Measurements from ENCODE around the gene LPP.
A peak's percentile ranks its signal among the peaks of the same experiment; 100 is the strongest.

LPP gene

DNA sequence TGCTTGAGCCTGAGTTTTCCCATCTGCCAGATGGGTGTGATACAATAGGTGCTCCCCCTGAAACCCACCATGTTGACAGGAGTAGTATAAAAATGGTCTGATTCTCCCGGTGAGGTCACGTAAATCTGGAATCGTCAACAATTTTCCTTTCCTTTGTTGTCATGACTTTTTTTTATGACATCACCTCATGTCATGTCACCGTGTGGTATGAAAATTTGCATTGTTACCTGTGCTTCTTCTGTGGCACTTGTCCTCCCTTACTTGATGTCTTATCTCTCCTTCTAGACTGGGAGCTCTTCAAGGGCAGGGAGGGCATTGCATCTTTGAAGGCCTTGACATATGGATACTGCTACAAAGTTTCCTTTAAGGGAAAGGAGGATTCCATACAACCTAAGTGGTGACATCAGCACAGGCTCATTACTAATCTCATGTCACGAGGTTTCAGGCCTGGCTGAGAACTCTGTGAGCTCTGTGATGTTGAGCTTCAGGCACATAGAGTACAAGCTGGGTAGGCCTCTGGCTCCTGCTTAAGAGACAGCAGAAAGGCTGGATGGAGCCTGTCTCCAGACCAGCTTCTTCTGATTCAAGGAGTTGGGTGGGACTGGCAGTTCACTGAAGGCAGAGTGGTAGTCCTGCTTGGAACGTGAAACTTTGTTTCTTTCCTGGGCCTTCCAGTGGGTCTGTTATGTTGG is 66.3 kb downstream of the LPP start:
- DNase-seq (ENCODE audit: low read depth): peak; percentile 63

GRCh38 chr3:188220988-188221818 is 67.2 kb downstream of the LPP start:
- peak; percentile 80 for DNase-seq (ENCODE audit: low read depth)

GRCh38 chr3:188223936-188224335 is 70.0 kb downstream of the LPP start:
- no peak for DNase-seq (ENCODE audit: low read depth)

GRCh38 chr3:188227442-188227841 is 73.5 kb downstream of the LPP start:
- DNase-seq (ENCODE audit: low read depth): no peak

DNA sequence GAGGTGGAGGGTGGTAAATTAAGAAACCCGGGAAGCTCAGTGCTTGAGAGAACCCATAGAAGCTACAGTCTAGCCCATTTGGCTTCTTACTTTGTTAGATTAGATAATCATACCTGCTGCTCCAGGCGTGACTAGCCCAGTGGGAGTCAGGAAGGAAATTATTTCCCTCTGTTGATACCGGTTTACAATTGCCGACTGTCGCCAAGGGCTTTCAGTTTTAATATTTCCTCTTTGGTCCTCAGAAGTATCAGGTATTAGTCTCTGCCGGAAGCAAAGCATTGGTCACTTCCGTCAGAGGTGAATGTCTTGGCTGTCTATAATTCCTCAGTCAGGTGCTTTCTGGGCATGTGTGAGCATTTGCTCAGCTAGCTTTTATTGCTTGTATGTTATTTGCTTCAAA is 75.2 kb downstream of the LPP start:
- no peak for DNase-seq (ENCODE audit: low read depth)

DNA sequence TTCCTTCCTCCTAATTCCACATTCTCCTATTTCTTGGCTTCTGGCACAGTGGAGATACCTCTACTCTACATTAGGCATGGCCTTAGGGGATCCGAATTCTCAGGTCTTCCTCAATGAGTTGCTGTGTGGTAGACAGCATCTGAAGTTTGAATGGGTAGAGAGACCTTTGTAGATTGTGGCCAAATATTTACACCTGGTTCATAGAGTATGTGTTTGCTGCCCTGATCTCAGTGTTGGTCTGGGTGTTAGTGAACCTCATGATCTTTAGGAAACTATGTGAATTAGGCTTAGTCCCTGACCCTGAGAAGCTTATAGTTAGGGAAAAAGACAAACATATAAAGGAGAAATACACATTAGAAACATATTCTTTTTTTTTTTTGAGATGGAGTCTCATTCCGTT is 75.8 kb downstream of the LPP start:
- no peak for DNase-seq (ENCODE audit: low read depth)

DNA sequence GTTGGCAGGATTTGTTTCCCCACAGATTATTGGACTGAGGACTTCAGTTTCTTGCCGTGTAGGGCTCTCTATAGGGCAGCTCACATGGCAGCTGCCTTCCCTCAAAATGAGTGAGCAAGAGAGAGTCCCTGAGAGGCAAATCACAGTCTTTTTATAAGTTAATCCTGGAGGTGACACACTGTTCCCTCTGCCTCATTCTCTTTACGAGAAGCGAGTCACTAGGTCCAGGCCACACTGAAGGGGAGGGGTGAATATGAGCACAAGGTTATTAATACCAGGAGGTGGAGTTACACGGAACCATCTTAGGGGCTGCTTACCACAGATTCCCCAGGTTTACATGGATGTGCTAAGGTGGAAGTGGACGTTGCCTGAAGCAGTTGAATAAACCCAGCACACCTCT is 77.0 kb downstream of the LPP start:
- DNase-seq (ENCODE audit: low read depth): peak; percentile 82

- DNase-seq (ENCODE audit: low read depth): no peak
Observed at GRCh38 chr3:188231456-188231855, 77.5 kb downstream of the LPP start.

DNA sequence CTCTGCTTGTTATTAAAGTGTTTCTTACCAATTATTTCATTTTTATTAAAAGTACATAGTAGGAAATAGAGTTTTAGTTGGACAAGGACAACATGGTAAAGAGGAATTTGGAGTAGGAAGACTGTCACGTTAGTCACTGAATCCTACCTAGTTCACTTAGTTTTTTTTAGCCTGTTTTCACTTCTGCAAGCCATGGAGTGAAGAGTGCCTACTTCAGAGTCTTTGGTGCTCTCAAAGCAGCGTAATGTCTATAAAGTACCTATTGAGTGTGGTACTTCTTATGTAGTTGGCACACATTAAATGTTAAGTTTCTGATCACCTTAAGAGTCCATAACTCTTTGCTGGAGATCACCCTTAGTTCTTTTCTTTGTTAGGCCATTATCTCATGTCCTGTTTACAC is 78.7 kb downstream of the LPP start:
- peak; percentile 18 for DNase-seq (ENCODE audit: low read depth)

- DNase-seq (ENCODE audit: low read depth): peak; percentile 70
Observed at GRCh38 chr3:188233320-188233719, 79.4 kb downstream of the LPP start.

GRCh38 chr3:188234132-188234531 is 80.2 kb downstream of the LPP start:
- peak; percentile 68 for DNase-seq (ENCODE audit: low read depth)

DNA sequence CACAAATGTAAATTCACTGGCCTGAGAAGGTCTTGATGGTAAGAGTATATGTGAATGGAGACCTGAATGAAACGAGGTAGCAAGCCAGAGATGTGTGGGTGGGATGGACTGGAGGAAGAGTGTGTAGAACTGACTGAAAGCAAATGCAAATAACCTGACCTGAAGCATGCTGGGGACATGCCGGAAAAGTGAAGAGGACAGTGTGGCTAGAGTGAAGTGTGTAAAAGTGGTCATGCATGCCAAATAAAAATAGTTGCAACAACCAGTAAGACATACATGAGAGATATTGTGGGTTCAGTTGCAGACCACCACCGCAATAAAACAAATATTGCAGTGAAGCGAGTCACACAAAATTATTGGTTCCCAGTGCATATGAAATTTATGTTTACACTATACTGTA is 82.3 kb downstream of the LPP start:
- no peak for DNase-seq (ENCODE audit: low read depth)

GRCh38 chr3:188239035-188239434 is 85.1 kb downstream of the LPP start:
- no peak for DNase-seq (ENCODE audit: low read depth)

DNA sequence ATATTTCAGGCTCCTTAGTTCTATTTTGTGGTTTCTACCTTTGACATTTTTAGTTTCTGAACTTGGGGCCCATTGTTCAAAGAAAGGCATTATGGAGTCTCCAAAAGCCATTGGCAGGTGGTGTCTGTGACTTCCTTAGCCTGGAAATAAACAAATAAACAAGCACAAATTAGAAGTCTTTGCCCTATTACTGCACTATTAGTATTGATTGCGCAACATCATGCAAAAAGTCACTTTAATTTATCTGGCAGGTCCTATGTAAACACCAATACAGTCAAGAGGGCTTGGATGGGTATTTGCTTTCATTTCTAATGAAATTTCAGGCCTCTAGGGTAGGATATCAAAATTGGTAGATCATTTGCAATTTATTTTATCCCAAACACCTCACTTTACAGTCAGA is 85.6 kb downstream of the LPP start:
- DNase-seq (ENCODE audit: low read depth): no peak

DNA sequence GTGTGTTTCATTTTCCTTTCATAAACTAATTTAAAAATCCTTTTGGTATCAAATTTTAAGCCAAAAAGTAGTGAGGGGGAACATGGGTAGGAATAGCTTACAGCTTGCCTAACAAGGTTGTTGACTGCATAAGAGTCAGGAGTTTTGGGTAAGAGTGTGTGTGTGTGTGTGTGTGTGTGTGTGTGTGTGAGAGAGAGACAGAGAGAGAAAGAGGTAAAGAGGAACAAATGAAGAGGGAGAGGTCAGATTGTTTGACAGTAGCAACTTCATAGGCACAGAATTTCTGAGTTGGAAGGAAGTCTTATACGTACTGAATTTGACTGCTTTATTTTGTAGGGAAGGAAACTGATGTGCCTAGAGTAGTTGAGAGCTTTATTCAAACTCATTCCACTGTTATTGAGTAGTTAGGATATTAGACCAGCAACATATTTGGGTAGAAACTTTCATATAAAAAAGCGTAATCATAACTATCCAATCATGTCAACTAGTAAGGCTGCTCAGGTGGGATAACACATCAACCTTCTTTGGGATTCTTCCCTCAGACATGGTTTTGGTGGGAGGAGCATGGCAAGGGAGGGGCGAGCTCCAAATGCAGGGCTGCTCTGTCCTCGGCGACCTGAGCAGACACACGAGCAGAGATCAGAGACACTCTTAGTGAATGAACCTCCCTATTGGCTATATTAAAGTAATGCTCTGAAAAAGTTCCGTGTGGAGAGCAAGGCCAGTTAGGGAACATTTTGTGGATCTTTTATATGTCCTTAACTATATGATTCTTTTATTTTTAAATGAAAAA is 86.4 kb downstream of the LPP start:
- DNase-seq (ENCODE audit: low read depth): no peak

DNA sequence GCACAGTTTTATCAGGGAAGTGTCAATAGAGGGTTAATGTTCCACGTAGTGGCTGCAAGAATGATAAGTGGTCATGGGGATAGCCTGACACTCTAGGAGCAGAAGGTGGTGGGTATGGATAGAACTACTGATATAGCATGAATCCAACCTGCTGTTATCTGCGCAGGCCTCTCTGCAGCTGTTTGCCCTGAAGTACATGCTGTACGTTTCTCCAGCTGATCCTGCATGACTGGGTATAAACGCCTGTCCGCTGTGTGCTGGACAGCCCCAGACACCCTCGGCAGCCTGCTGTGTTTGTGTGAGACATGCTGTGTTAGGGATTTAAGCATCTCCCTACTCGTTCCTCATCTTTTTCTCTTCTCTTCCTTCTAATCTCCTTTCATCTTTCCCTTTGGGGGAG is 87.1 kb downstream of the LPP start:
- DNase-seq (ENCODE audit: low read depth): peak; percentile 25

DNA sequence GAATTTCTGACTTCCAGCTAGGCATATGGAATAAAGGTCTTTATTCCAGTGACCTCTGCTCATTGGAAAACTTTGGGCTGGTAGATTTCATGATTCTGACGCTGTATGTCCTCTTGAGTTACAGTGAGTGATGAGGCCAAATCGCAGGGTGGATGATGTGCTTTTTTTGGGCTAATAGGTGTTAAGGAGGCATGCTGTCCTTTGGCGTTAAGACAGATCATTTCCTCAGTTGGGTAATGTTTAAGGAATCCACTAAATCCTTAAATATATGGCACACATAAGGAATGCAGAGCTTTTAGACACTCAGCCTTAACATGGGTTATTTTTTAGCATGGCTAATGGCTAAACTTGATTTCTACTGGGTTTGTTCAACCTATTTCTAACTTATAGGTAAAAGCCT is 87.9 kb downstream of the LPP start:
- DNase-seq (ENCODE audit: low read depth): peak; percentile 44

- peak; percentile 18 for DNase-seq (ENCODE audit: low read depth)
Observed at GRCh38 chr3:188242436-188243123, 88.6 kb downstream of the LPP start.

GRCh38 chr3:188243124-188243795 is 89.3 kb downstream of the LPP start:
- peak; percentile 68 for DNase-seq (ENCODE audit: low read depth)

- peak; percentile 88 for DNase-seq (ENCODE audit: low read depth)
Observed at GRCh38 chr3:188244395-188244861, 90.5 kb downstream of the LPP start.

DNA sequence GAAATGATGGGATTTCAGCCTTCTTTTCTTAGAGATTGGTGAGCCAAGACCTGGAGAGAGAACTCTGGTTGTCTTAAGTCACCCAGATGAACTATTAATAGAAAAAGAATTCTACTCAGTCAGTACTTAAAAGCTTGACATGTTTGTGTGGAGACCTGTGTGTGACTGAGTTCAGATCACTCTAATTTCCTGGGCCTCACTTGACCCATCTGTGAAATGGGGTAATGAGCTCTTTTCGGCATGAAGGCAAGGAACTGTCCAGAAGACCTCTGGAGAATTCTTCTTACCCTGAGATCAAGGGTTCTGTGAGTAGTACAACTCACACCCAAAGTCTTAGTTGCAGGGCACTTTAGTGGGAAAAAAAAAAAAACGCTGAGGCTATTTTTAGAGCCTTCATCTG is 92.9 kb downstream of the LPP start:
- no peak for DNase-seq (ENCODE audit: low read depth)

All from ELR (cell line).